H1 (cell line): Measurements from ENCODE around the gene GTF2A1L. TPM values are rescaled to one million over a fixed set of nuclear protein-coding genes. Genes with fewer than 3 reads are reported as not detected.

Experiments used
- CHD1 ChIP-seq: IDR thresholded peaks from 2 replicates; pipeline ENCODE4 v1.6.1; 2012; ENCODE audit warnings: low read depth, low read length, improper control_type of control experiment
- RNF2 ChIP-seq: fragments of 200-900, 300-1000 bp; sonication (generic); IDR thresholded peaks from 2 replicates; pipeline ENCODE4 v1.7.1; 2016; ENCODE audit warnings: borderline replicate concordance, low read depth, mild to moderate bottlenecking, antibody characterized with exemption, low read length; ENCODE audit not compliant: poor library complexity, severe bottlenecking; ENCODE audit errors: missing control alignments
- polyA plus RNA-seq, 7 experiments: library from polyadenylated mRNA; depleted of rRNA in 3 of 7; stranded (reverse) in 5 of 7; unstranded in 2 of 7; fragments of >200 nt in 5 of 7; fragments of 200-250 nt in 2 of 7; gene quantifications; 1 replicate in 5 of 7; 2 replicates in 1 of 7; 4 replicates in 1 of 7; pipeline versions ENCODE4 v1.2.1 to v1.2.3, GENCODE V29; 2011 to 2013; ENCODE audit warnings: missing spikeins in 2 of 7, mixed read lengths in 2 of 7
- total RNA-seq: library from RNA; stranded (reverse); fragmentation: NEBNext Ultra II Directional; extraction: Animal tissue kit (Norgen Biotek cat#: 25700); gene quantifications from 2 replicates; pipeline ENCODE4 v1.2.1, GENCODE V29; 2021

The GTF2A1L gene
- total and polyA plus RNA-seq, 2 of the 8 experiments (the other 6 are each of a cell fraction or from before 2014, with no cell fraction given), result 0.18 TPM; not detected in 1

DNA sequence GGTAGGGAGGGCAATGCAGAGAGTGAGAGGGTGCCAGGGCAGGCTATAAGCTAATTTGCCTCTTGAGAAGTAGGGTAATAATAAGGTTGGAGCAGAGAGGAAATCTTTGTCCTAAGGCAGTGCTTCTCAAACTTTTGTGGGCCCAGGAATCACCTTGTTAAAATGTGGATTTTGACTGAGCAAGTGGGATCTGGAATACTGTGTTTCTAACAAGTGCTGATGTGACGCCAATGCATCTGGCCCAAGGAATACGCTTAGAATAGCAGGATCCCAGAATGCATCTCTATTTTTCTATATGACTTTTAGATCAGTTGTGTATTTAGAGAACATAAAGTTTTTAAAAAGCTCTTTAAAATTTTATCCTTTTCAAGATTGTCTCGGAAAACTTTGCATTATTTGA lies 29.7 kb upstream of the GTF2A1L start (continued):
- TF ChIP-seq RNF2 (no peak), CHD1 (no peak)
